Endothelial cell of umbilical vein (primary cell): ENCODE results near the gene PSMA7. TPM values are rescaled to one million over a fixed set of nuclear protein-coding genes. Genes with fewer than 3 reads are reported as not detected.

Experiments
- BruUV-seq: library from RNA; stranded (reverse); fragments of 400-500 nt; replicated peaks from 2 replicates; lab custom pipeline; 2021; lab: Mats Ljungman, UMichigan
- CTCF ChIA-PET: fragments of 300-600, 350-600 bp; sonication (Branson Sonifier 250); formaldehyde crosslinking; loops from one replicate; lab custom pipeline; 2021; ENCODE audit warnings: antibody characterized with exemption, inconsistent platforms; lab: Charles Lee
- POLR2A ChIA-PET: fragments of 300-600, 350-600 bp; sonication (Branson Sonifier 250); formaldehyde crosslinking; loops from one replicate; lab custom pipeline; 2021; ENCODE audit warnings: antibody characterized with exemption, inconsistent platforms; lab: Charles Lee
- DNase-seq: peaks from one replicate; pipeline ENCODE4 v3.0.0-alpha.2; 2011; ENCODE audit warnings: low read depth, low spot score
- FAIRE-seq: peaks from 2 replicates; lab custom pipeline; 2011; peaks lifted over from hg19 to GRCh38; lab: Jason Lieb, UNC
- H2AFZ ChIP-seq: 2 replicates; pipeline ENCODE4 v1.6.0; 2012; ENCODE audit warnings: low read depth, low read length, control low read depth, inconsistent platforms
- H3K27ac ChIP-seq: 2 replicates; pipeline ENCODE4 v1.5.1; 2011; ENCODE audit warnings: low read depth, mild to moderate bottlenecking, control low read depth, low read length, moderate library complexity; ENCODE audit not compliant: insufficient read depth
- H3K27me3 ChIP-seq, 2 experiments: 2 replicates each; pipeline versions ENCODE4 v1.6.0 to v1.6.1; 2011; ENCODE audit warnings: low read length in 2 of 2, mixed read lengths in 1 of 2; ENCODE audit not compliant: control insufficient read depth in 2 of 2, insufficient read depth in 2 of 2
- H3K36me3 ChIP-seq, 2 experiments: 2 replicates in 1 of 2; 3 replicates in 1 of 2; pipeline ENCODE4 v1.5.1; 2011; ENCODE audit warnings: low read length in 2 of 2, mild to moderate bottlenecking in 1 of 2, moderate library complexity in 1 of 2; ENCODE audit not compliant: control insufficient read depth in 2 of 2, insufficient read depth in 2 of 2; ENCODE audit errors: extremely low read depth in 1 of 2
- H3K4me1 ChIP-seq: 3 replicates; pipeline ENCODE4 v1.5.1; 2011; ENCODE audit warnings: mild to moderate bottlenecking, low read length; ENCODE audit not compliant: control insufficient read depth, insufficient read depth; ENCODE audit errors: extremely low read depth
- H3K4me2 ChIP-seq: 2 replicates; pipeline ENCODE4 v1.6.1; 2011; ENCODE audit warnings: low read length, control low read depth, mixed read lengths; ENCODE audit not compliant: insufficient read depth
- H3K4me3 ChIP-seq, 3 experiments: fragments of 200-600 bp in 1 of 3; sonication (generic), shearing (Covaris generic) in 1 of 3; replicated peaks in 1 of 3; 2 replicates each; pipeline ENCODE4 v1.5.1; 2011 to 2016; ENCODE audit warnings: control low read depth in 3 of 3, low read length in 3 of 3, mild to moderate bottlenecking in 2 of 3, inconsistent platforms in 1 of 3, low read depth in 1 of 3, moderate library complexity in 1 of 3; ENCODE audit not compliant: insufficient read depth in 1 of 3
- H3K79me2 ChIP-seq: 2 replicates; pipeline ENCODE4 v1.6.0; 2012; ENCODE audit warnings: low read length, inconsistent platforms; ENCODE audit not compliant: control insufficient read depth, insufficient read depth
- H3K9ac ChIP-seq: replicated peaks from 2 replicates; pipeline ENCODE3; 2011; ENCODE audit warnings: low read length, control low read depth; ENCODE audit not compliant: insufficient read depth; ENCODE audit errors: extremely low read depth
- H3K9me1 ChIP-seq: replicated peaks from 3 replicates; pipeline ENCODE4 v1.6.0; 2011; ENCODE audit warnings: mild to moderate bottlenecking, low read length; ENCODE audit not compliant: control insufficient read depth, insufficient read depth; ENCODE audit errors: extremely low read depth
- H3K9me3 ChIP-seq: replicated peaks from 2 replicates; pipeline ENCODE4 v1.5.1; 2012; ENCODE audit warnings: low read length, inconsistent platforms; ENCODE audit not compliant: control insufficient read depth, insufficient read depth
- H4K20me1 ChIP-seq: replicated peaks from 2 replicates; pipeline ENCODE3; 2011; ENCODE audit warnings: mild to moderate bottlenecking, low read length; ENCODE audit not compliant: control insufficient read depth, insufficient read depth; ENCODE audit errors: extremely low read depth
- GATA2 ChIP-seq: IDR thresholded peaks from 2 replicates; pipeline ENCODE4 v1.7.0; 2011; ENCODE audit warnings: low read depth, mild to moderate bottlenecking, moderate library complexity, mixed read lengths, low read length; ENCODE audit not compliant: insufficient read length, insufficient read depth
- JUN ChIP-seq: IDR thresholded peaks from 2 replicates; pipeline ENCODE4 v1.6.1; 2011; ENCODE audit warnings: borderline replicate concordance, low read depth; ENCODE audit not compliant: insufficient read length, insufficient read depth
- MYC ChIP-seq: IDR thresholded peaks from one replicate; pipeline ENCODE4 v1.6.1; 2011; ENCODE audit warnings: mild to moderate bottlenecking, low read depth, low read length
- POLR2A ChIP-seq: IDR thresholded peaks from 2 replicates; pipeline ENCODE4 v1.6.1; 2012; ENCODE audit warnings: low read depth, mild to moderate bottlenecking, control low read depth, low read length
- POLR2AphosphoS5 ChIP-seq: IDR thresholded peaks from 2 replicates; pipeline ENCODE4 v1.6.1; 2012; ENCODE audit warnings: low read depth, mild to moderate bottlenecking, control low read depth, low read length, moderate library complexity; ENCODE audit not compliant: insufficient read depth
- dilution Hi-C: fragments of 300-500 bp; cut with MboI; formaldehyde crosslinking; loops from one replicate; pipeline ENCODE4 v1.15.0; 2019; ENCODE audit warnings: low sequenced_read_pairs; ENCODE audit not compliant: extremely low pct_ligation_motif_present
- intact Hi-C: fragments of 100-400 bp; cut with micrococcal nuclease; formaldehyde crosslinking; loops from one replicate; pipeline ENCODE4 v1.10.0; 2022
- polyA plus RNA-seq, 4 experiments: library from polyadenylated mRNA; depleted of rRNA in 3 of 4; stranded (reverse) in 3 of 4; unstranded in 1 of 4; fragments of >200 nt; gene quantifications; 2 replicates each; pipeline versions ENCODE4 v1.2.1 to v1.2.3, GENCODE V29; 2011 to 2012; ENCODE audit warnings: missing spikeins in 1 of 4
- total RNA-seq: library from RNA; stranded (reverse); gene quantifications from 2 replicates; pipeline ENCODE4 v1.2.3, GENCODE V29; 2021
- TF ChIP-seq, protein P1 (sequence below), 2 donors: IDR thresholded peaks; 1 replicate in 1 of 2; 2 replicates in 1 of 2; pipeline ENCODE4 v1.5.1; 2011; ENCODE audit warnings: low read length in 2 of 2, mild to moderate bottlenecking in 2 of 2, moderate library complexity in 2 of 2, control low read depth in 1 of 2, inconsistent platforms in 1 of 2, low read depth in 1 of 2; ENCODE audit not compliant: insufficient read depth in 1 of 2; ENCODE audit errors: extremely low read depth in 1 of 2
- TF ChIP-seq, protein P2 (sequence below): IDR thresholded peaks from 2 replicates; pipeline ENCODE4 v1.6.1; 2011; ENCODE audit not compliant: insufficient read depth, insufficient read length

The PSMA7 gene
- total and polyA plus RNA-seq, 2 donors (not counting 3 experiments of a cell fraction or from before 2014, with no cell fraction given): 393 to 826 TPM

DNA sequence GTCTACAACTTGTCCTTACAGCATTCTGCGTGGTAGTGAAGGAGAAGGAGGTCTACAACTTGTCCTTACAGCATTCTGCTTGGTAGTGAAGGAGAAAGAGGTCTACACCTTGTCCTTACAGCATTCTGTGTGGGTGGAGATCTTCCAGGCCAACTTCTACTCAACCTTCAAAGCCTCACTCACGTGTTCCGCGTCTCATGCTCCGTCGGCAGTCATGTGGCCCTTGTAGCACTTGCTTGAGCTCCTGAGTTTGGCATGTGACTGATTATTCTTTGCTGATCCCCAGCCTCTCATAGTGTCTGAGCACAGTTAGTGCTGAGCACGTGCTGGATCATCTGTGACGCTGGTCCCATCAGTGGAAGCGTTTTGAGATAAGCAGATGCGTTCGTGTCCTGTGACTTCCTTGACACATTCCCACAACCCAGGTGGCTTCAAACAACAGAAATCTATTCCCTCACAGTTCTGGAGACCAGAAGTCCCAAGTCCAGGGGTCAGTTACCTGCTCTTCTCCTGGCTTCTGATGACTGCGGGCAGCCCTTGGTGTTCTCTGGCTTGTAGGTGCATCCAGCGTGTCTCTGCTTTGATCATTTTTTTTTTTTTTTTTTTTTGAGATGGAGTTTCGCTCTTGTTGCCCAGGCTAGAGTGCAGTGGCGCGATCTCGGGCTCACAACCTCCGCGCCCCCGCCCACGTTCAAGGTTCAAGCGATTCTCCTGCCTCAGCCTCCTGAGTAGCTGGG, 3.0 kb upstream of the PSMA7 start:
- peaks cover 3% of the 10 kb centered on the region for H4K20me1 ChIP-seq
- FAIRE-seq: no peak
- POLR2A ChIA-PET: no interaction called here

More for the DNA sequence above, 3.0 kb upstream of the PSMA7 start:
- intact Hi-C loops: no loop called here
- CTCF ChIA-PET: no interaction called here
- peaks cover 0 to 2% of the 10 kb centered on the region in 2 experiments for H3K36me3 ChIP-seq
- H3K4me1 ChIP-seq: peaks cover 8% of the 10 kb centered on the region
- no peaks in the 10 kb centered on the region for H3K9me1 ChIP-seq
- H3K9ac ChIP-seq: no peak overlapping the region
- no peak overlapping the region for H3K27ac ChIP-seq
- BruUV-seq: no TSS peak
- dilution Hi-C loops: no loop called here
- peaks cover 88% of the 10 kb centered on the region for H3K79me2 ChIP-seq
- no peak overlapping the region for H3K4me3 ChIP-seq
- no peak for DNase-seq
- H3K27me3 ChIP-seq: no peaks in the 10 kb centered on the region
- no peak overlapping the region for H2AFZ ChIP-seq
- no peaks in the 10 kb centered on the region for H3K9me3 ChIP-seq
- TF ChIP-seq, protein P1, sequence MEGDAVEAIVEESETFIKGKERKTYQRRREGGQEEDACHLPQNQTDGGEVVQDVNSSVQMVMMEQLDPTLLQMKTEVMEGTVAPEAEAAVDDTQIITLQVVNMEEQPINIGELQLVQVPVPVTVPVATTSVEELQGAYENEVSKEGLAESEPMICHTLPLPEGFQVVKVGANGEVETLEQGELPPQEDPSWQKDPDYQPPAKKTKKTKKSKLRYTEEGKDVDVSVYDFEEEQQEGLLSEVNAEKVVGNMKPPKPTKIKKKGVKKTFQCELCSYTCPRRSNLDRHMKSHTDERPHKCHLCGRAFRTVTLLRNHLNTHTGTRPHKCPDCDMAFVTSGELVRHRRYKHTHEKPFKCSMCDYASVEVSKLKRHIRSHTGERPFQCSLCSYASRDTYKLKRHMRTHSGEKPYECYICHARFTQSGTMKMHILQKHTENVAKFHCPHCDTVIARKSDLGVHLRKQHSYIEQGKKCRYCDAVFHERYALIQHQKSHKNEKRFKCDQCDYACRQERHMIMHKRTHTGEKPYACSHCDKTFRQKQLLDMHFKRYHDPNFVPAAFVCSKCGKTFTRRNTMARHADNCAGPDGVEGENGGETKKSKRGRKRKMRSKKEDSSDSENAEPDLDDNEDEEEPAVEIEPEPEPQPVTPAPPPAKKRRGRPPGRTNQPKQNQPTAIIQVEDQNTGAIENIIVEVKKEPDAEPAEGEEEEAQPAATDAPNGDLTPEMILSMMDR (IDR thresholded peaks at IDR 0.05; ENCODE audit: extremely low read depth in 1 of 2, insufficient read depth in 1 of 2, low read depth in 1 of 2, low read length in 2 of 2): no peak
- TF ChIP-seq MYC (no peak), POLR2AphosphoS5 (no peak), GATA2 (no peak), POLR2A (no peak), JUN (no peak)
- TF ChIP-seq, protein P2, sequence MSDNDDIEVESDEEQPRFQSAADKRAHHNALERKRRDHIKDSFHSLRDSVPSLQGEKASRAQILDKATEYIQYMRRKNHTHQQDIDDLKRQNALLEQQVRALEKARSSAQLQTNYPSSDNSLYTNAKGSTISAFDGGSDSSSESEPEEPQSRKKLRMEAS: no peak
- H3K4me2 ChIP-seq: no peak overlapping the region
